ENCODE results near the gene MELK.
"Not testable (repeated sequence)": the region's sequence is repeated elsewhere in the genome, so short reads cannot be mapped to it uniquely, and the experiment has no call there.

The MELK gene

DNA sequence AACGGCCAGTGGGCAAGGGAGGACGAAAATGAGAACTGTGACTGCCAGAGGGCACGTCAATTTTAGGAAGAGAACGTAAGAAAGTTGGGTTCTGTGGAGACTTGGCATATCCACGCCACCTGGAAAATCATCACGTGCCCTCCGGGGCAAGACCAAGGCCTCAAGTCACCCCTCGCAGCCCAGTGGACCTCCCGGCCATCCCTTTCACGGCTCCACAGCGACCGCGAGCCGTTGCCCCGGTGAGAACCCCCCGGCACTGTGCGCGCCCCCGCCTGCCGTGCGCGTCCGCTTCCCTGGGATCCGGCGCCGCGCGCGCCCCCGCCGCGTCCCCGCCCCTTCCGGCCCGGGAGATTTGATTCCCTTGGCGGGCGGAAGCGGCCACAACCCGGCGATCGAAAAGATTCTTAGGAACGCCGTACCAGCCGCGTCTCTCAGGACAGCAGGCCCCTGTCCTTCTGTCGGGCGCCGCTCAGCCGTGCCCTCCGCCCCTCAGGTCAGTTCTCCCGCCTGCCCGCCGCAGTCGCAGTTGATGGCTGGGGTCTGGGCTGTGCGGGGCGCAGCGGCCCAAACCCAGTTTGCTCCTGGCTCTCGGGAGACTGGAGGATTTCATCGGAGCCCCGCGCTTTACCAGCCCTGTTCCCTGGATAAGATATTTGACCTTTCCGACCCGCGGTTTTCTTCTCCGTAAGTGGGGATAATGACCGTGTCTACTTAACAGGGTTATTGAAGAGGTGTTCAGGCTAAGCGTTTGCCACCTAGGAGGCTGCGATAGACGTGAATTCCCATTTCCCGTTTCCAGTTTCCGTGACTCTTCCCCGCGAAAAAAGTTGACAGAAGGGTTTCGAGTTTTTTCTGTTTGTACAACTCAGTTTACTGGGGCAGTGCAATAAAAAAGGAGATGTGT, at the start of gene MELK:
TSS of gene MELK (plus strand) at position 381 of the 904 bp plus-strand sequence. CDS start 8,787 bp downstream, outside the sequence.
- peak; percentile 50 for DNase-seq

- no peak for DNase-seq
Measured at GRCh38 chr9:36530224-36530623, 42.5 kb upstream of the MELK start.

DNA sequence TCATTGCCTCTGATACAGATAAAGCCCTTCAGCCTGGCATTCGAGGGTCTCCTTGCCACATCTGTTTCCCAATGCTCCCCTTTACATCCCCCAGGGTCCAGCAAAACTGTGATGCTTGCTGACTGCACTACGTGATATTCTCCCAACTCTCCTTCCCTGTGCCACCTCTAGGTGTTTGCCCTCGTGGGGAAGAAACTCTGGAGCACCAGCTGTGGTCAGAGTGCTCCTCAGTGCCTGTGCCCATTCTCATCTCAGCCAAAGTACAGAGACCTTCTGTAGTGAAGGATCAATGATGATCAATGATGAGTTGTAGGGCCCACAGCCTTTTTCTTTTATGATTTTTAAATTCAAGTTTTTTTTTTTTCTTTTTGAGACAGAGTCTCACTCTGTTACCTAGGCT, 40.3 kb upstream of the MELK start:
- no peak for DNase-seq

GRCh38 chr9:36533726-36534125, 39.0 kb upstream of the MELK start:
- DNase-seq: not testable (repeated sequence)

DNA sequence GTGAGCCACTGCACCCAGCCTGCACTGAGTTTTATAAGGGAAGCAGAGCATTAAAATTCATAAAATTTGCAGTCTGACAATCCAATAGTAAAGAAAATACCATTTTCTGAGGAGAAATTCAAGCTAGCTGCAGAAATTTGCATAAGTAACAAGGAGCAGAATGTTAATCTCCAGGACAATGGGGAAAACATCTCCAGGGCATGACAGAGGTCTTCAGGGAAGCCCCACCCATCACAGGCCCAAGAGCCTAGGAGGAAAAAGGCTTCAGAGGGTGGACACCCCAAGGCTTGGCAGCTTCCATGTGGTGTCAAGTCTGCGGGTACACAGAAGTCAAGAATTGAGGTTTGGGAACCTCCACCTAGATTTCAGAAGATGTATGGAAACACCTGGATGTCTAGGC, 37.6 kb upstream of the MELK start:
- no peak for DNase-seq

GRCh38 chr9:36537861-36538260, 34.8 kb upstream of the MELK start:
- DNase-seq: no peak

DNA sequence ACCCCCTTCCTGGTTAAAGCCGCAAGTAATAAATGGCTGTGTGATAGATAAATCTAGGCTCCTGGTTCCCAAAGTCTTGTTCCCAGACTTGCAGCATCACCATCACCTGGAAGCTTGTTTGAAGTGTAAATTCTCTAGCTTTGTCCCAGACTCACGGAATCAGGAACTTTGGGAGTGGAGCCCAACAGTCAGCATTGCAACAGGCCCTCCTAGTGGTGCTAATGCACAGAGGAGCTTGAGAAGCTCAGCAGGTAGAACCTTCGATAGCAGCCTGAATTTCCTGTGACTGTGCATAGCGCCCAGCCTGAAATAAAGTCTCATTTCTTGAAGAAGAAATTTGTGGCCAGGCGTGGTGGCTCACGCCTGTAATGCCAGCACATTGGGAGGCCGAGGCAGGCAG, 30.3 kb upstream of the MELK start:
- no peak for DNase-seq

GRCh38 chr9:36543916-36544315, 28.8 kb upstream of the MELK start:
- no peak for DNase-seq

DNA sequence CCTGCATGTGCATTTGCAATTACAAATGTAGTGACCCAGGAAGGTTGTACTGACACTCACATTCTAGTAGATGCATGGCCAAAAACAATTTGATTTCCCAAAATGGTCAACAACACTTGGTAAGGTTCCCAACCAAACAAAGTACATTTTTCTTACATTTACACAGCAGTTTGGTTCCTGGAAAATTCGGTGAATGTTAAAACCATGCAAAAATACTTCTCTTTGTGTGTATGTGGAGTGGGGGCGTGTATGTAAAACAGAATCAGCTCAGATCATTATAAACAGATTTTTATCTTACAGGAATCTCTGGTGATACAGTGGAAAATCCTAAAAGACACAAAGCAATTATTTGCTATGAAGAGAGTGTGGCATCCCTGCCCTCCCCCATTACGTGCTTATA, 25.1 kb upstream of the MELK start:
- no peak for DNase-seq

- no peak for DNase-seq
Measured at GRCh38 chr9:36548454-36548853, 24.2 kb upstream of the MELK start.

DNA sequence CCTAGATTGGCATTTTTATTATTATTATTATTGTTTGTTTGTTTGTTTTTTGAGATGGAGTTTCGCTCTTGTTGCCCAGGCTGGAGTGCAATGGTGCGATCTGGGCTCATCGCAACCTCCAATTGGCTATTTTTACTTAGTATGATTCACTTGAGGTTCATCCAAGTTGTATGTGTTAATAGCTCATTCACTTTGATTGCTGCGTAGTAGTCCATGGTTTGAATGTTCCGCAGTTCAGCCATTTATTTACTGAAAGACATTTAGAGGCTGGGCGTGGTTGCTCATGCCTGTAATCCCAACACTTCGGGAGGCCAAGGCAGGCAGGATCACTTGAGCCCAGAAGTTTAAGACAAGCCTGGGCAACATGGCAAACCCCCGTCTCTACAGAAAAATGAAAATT, 22.6 kb upstream of the MELK start:
- no peak for DNase-seq

DNA sequence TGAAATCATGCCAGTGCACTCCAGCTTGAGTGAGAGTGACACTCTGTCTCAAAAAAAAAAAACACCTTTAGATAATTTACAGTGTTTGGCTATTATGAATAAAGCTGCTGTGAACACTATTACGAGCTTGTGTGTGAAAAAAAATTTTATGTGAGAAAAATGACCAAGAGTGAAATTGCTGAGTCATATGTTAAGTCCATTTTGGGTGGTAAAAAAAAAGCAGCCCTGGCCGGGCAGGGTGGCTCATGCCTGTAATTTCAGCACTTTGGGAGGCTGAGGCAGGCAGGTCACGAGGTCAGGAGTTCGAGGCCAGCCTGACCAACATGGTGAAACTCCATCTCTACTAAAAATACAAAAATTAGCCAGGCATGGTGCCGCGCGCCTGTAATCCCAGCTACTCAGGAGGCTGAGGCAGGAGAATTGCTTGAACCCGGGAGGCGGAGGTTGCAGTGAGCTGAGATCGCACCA, 22.0 kb upstream of the MELK start:
- DNase-seq: not testable (repeated sequence)

DNA sequence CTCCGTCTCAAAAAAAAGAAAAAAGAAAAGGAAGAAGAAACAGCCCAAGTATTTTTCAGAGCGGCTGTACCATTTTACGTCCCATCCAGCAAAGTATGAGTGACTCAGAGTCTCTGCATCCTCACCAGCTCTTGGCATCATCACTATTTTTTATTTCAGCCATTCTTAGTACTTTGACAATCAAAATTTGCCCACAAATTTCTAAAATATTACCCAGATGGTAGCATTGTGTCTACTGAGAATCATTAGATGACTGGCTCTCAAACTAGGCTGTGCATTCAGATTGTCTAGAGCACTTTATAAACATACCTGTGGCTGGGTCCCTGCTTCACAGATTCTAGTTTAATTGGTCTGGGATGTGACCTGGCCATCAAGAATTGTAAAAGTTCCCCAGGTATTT, 21.6 kb upstream of the MELK start:
- DNase-seq: no peak

DNA sequence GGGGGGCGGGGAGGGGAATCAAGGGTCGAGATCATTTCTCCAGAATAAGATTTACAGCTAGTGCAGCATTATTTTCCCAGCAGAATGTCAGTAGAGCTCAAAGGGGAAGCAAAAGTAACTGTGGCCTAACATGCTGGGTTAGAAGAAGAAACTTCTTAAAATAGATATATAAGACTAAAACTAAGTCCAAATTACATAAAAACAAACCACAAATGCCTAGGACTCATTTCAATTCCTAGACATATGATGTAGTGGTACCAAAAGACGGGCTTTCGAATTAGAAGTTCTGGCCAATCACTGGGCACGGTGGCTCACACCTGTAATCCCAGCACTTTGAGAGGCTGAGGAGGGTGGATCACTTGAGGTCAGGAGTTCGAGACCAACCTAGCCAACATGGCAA, 20.8 kb upstream of the MELK start:
- no peak for DNase-seq

DNA sequence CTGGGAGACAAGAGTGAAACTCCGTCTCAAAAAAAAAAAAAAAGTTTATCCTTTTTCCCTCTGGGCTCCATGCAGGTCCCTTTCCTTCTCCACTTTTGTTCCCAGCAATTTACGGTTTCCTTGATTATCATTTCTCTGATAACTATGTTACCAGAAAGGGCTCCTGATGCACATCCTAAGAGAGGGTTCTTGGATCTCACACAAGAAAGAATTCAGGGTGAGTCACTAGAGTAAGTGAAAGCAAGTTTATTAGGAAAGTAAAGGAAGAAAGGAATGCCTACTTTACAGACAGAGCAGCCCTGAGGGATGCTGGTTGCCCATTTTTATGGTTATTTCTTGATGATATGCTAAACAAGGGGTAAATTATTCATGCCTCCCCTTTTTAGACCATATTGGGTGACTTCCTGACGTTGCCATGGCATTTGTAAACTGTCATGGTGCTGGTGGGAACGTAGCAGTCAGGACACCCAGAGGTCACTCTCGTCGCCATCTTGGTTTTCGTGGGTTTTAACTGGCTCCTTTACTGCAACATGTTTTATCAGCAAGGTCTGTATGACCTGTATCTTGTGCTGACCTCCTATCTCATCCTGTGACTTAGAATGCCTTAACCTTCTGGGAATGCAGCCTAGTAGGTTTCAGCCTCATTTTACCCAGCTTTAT, 13.5 kb upstream of the MELK start:
- no peak for DNase-seq

DNA sequence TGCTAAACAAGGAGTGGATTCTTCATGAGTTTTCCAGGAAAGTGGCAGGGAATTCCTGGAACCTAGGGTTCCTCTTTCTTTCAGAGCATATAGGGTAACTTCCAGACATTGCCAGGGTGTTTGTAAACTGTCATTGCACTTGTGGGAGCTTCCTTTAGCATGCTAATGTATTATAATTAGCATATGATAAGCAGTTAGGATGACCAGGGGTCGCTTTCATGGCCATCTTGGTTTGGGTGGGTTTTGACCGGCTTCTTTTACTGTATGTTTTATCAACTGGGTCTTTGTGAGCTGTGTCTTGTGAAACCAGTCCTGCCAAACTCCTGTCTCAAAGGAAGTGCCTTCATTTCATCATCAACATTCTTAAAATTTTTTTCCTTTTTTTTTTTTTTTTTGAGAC, 11.9 kb upstream of the MELK start:
- DNase-seq: no peak

DNA sequence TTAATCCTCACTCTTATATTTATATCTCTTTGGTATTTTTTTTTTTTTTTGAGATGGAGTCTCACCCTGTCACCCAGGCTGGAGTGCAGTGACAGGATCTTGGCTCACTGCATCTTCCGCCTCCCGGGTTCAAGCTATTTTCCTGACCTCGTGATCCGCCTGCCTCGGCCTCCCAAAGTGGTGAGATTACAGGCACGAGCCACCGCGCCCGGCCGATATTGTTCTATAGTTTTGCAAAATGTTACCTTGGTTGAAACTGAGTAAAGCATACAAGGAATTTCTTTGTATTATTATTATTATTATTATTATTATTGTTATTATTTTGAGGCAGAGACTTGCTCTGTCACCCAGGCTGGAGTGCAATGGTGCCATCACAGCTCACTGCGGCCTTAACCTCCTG, 9.9 kb upstream of the MELK start:
- not testable (repeated sequence) for DNase-seq

DNA sequence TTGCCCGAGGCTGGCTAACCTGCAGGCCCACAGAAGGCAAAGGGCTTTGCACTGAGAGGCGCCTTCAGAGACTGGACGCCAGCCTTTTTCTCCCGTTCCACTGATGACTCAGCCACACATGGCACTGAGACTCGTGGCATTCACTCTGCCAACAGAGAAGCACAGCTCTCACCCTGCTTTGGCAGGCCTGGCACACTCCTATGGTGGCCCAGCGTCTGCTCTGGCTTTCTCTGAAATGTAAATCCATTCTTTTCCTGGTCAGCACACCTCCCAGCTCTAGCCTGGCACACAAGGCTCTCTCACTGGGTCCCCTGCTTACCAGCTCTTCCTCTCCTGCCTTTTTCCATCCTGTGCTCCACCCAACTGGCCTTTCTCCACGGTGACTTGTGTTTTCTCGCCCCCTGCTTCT, 5.9 kb upstream of the MELK start:
- no peak for DNase-seq

DNA sequence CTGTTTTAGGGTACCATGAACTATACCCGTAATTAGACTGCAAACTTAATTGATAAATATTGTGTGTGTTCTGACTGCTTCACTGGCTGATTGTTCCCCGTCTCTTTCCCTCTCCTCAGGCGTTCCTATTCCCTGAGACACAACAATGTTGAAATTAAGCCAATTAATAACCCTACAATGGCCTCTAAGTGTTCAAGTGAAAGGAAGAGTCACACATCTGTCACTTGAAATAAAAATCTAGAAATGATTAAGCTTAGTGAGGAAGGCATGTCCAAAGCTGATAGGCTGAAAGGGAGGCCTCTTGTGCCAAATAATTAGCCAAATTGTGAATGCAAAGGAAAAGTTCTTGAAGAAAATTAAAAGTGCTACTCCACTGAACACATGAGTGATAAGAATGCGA, 4.0 kb upstream of the MELK start:
- DNase-seq: not testable (repeated sequence)

- DNase-seq: no peak
Measured at GRCh38 chr9:36571333-36571732, 1.4 kb upstream of the MELK start.

- not testable (repeated sequence) for DNase-seq
Measured at GRCh38 chr9:36574045-36574444, 1.4 kb downstream of the MELK start.

GRCh38 chr9:36575411-36575882, 2.8 kb downstream of the MELK start:
- no peak for DNase-seq

- DNase-seq: no peak
Measured at GRCh38 chr9:36576866-36577265, 4.2 kb downstream of the MELK start.

Data from NCI-H510A (cell line).